Measurements from ENCODE around the gene OBSCN. TPM values are rescaled to one million over a fixed set of nuclear protein-coding genes. Genes with fewer than 3 reads are reported as not detected.

The OBSCN gene
- total RNA-seq, 2 experiments from 2014 or later = 29.5 to 45.2 TPM

DNA sequence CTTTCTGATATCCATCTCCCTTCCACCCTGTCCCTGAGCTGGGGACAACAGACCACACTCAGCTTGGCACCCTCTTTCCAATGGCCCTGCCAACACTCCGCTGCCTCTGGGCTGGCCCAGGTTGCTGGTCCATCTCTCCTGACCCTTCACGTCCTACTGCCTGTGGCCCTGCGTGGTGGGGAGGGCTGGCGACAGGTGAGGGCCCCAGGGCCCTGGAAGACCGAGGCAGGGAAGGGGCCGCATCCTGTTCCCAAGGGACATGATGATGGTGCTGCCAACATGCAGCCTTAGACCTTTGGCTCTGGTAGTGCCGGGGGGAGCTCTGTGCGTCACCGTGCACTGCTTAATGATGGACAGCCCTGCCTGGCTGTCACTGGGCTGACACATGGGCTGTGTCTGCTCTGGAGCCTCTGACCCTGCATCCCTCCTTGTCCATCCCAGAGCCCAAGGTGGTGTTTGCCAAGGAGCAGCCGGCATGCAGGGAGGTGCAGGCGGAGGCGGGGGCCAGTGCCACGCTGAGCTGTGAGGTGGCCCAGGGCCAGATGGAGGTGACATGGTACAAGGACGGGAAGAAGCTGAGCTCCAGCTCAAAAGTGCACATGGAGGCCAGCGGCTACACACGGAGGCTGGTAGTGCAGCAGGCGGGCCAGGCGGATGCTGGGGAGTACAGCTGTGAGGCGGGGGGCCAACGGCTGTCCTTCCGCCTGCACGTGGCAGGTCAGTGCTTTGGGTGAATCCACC is 65.2 kb downstream of the OBSCN start:
- BruUV-seq (replicated peaks) = no TSS peak
- H3K4me2 ChIP-seq (ENCODE audit: low read length) = no peak overlapping the region
- H3K9me3 ChIP-seq (ENCODE audit: low read length) = no peaks in the 10 kb centered on the region
- DNase-seq (ENCODE audit: low spot score) = no peak
- TF ChIP-seq, protein P1, sequence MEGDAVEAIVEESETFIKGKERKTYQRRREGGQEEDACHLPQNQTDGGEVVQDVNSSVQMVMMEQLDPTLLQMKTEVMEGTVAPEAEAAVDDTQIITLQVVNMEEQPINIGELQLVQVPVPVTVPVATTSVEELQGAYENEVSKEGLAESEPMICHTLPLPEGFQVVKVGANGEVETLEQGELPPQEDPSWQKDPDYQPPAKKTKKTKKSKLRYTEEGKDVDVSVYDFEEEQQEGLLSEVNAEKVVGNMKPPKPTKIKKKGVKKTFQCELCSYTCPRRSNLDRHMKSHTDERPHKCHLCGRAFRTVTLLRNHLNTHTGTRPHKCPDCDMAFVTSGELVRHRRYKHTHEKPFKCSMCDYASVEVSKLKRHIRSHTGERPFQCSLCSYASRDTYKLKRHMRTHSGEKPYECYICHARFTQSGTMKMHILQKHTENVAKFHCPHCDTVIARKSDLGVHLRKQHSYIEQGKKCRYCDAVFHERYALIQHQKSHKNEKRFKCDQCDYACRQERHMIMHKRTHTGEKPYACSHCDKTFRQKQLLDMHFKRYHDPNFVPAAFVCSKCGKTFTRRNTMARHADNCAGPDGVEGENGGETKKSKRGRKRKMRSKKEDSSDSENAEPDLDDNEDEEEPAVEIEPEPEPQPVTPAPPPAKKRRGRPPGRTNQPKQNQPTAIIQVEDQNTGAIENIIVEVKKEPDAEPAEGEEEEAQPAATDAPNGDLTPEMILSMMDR (conservative IDR thresholded peaks at IDR 0.05; ENCODE audit: low read length) = no peak
- no peak for TF ChIP-seq EZH2phosphoT487 (IDR thresholded peaks at IDR 0.05; ENCODE audit: borderline replicate concordance, low read depth, low read length)
- peaks cover 13% of the 10 kb centered on the region for H3K4me1 ChIP-seq (ENCODE audit: insufficient read depth, low read length, poor library complexity, severe bottlenecking)
- H2AFZ ChIP-seq (ENCODE audit: low read length) = no peak overlapping the region
- intact Hi-C loops (cut with micrococcal nuclease; ENCODE audit: unreplicated experiment) = loop anchor here (10.0 kb wide), 1 partner anchor 138 kb away; no protein-coding TSS in a partner anchor
- H3K9me2 ChIP-seq (ENCODE audit: insufficient read depth, low read length) = no peaks in the 10 kb centered on the region
- no peaks in the 10 kb centered on the region for H3K79me2 ChIP-seq (ENCODE audit: insufficient read depth, low read depth, low read length)
- CTCF ChIA-PET (ENCODE audit: unreplicated experiment) = no interaction called here
- no peak overlapping the region for H3K4me3 ChIP-seq (ENCODE audit: low read depth, low read length, poor library complexity, severe bottlenecking)
- H3K27ac ChIP-seq (ENCODE audit: low read depth, low read length, poor library complexity, severe bottlenecking) = no peak overlapping the region
- POLR2A ChIA-PET = interaction anchor here (0.6 kb wide), 1 partner anchor 185 kb away, joined by 3 read pairs; no protein-coding TSS in a partner anchor
- H4K20me1 ChIP-seq (ENCODE audit: insufficient read depth, low read length) = no peaks in the 10 kb centered on the region
- no peaks in the 10 kb centered on the region for H3K36me3 ChIP-seq (ENCODE audit: insufficient read depth, low read length)

DNA sequence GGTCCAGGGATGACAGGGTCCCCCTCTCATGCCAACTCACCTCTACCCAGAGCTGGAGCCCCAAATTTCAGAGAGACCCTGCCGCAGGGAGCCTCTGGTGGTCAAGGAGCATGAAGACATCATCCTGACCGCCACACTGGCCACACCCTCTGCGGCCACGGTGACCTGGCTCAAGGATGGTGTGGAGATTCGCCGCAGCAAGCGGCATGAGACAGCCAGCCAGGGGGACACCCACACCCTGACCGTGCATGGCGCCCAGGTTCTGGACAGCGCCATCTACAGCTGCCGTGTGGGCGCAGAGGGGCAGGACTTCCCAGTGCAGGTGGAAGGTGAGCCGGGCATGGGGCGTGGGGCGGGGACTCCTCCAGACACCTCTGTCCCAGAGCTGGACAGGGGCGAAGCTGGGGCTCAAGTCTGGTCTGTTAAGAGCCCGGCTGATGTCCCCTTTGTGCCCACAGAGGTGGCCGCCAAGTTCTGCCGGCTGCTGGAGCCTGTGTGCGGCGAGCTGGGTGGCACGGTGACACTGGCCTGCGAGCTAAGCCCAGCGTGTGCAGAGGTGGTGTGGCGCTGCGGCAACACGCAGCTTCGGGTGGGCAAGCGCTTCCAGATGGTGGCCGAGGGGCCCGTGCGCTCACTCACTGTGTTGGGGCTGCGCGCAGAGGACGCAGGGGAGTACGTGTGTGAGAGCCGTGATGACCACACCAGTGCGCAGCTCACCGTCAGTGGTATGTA is 66.0 kb downstream of the OBSCN start:
- POLR2A ChIA-PET = interaction anchor here (0.6 kb wide), 3 partner anchors 133 to 274 kb away, joined by 3 to 5 read pairs (median 3); partner anchors contain the start of gene TRIM11
- no peaks in the 10 kb centered on the region for H3K79me2 ChIP-seq (ENCODE audit: insufficient read depth, low read depth, low read length)
- H4K20me1 ChIP-seq (ENCODE audit: insufficient read depth, low read length) = no peaks in the 10 kb centered on the region
- intact Hi-C loops (cut with micrococcal nuclease; ENCODE audit: unreplicated experiment) = loop anchor here (10.0 kb wide), 1 partner anchor 139 kb away; no protein-coding TSS in a partner anchor
- no peak for DNase-seq (ENCODE audit: low spot score)
- peaks cover 13% of the 10 kb centered on the region for H3K4me1 ChIP-seq (ENCODE audit: insufficient read depth, low read length, poor library complexity, severe bottlenecking)
- TF ChIP-seq, protein P1 (conservative IDR thresholded peaks at IDR 0.05; ENCODE audit: low read length) = peak; percentile 34; the same call in 1 of the 2 replicates
- TF ChIP-seq EZH2phosphoT487 (IDR thresholded peaks at IDR 0.05; ENCODE audit: borderline replicate concordance, low read depth, low read length) = no peak
- no peak overlapping the region for H3K4me3 ChIP-seq (ENCODE audit: low read depth, low read length, poor library complexity, severe bottlenecking)
- H3K9me2 ChIP-seq (ENCODE audit: insufficient read depth, low read length) = no peaks in the 10 kb centered on the region
- H3K36me3 ChIP-seq (ENCODE audit: insufficient read depth, low read length) = no peaks in the 10 kb centered on the region
- no peaks in the 10 kb centered on the region for H3K9me3 ChIP-seq (ENCODE audit: low read length)
- no peak overlapping the region for H3K4me2 ChIP-seq (ENCODE audit: low read length)
- no peak overlapping the region for H2AFZ ChIP-seq (ENCODE audit: low read length)
- H3K27ac ChIP-seq (ENCODE audit: low read depth, low read length, poor library complexity, severe bottlenecking) = no peak overlapping the region
- TSS peak; percentile 79 for BruUV-seq (replicated peaks)
- CTCF ChIA-PET (ENCODE audit: unreplicated experiment) = no interaction called here

Measured in OCI-LY7 (cell line).